ACHN (cell line): Measurements from ENCODE around the gene PRR33.
"Not testable (repeated sequence)": the region's sequence is repeated elsewhere in the genome, so short reads cannot be mapped to it uniquely, and the experiment has no call there.

ENCODE experiments used
- DNase-seq: peaks from one replicate; pipeline ENCODE4 v3.0.0-alpha.2; 2015
- in situ Hi-C: cut with HindIII; loops from 2 replicates; pipeline ENCODE4 v1.10.0; 2017; ENCODE audit warnings: low sequenced_read_pairs, low pct_ligation_motif_present, low pct_unique_long_range_greater_than_20kb

The PRR33 gene

DNA sequence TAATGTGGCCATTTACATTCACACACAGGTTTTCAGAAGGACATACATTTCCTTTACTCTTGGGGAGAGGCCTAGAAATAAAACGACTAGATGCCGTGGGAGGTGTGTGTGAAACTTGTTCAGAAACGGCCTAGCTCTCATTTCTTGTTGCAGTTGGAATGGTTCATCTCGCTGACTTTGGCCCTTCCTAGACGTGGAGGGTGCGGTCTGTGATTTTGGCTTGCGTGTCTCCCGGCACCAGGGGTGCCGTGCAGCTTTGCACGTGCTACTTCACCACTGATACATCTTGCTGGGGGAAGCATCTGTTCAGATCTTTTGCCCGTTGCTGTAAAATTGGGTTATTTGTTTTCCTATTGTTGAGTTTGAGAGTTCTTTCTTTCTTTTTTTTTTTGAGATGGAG is 3.1 kb upstream of the PRR33 start:
- in situ Hi-C loops, result no loop called here
- DNase-seq, result no peak

GRCh38 chr11:1893581-1894359 is 2.1 kb upstream of the PRR33 start:
- in situ Hi-C loops, result no loop called here
- DNase-seq, result no peak

GRCh38 chr11:1892558-1892957 is 863 bp upstream of the PRR33 start:
- DNase-seq, result no peak
- in situ Hi-C loops, result no loop called here

DNA sequence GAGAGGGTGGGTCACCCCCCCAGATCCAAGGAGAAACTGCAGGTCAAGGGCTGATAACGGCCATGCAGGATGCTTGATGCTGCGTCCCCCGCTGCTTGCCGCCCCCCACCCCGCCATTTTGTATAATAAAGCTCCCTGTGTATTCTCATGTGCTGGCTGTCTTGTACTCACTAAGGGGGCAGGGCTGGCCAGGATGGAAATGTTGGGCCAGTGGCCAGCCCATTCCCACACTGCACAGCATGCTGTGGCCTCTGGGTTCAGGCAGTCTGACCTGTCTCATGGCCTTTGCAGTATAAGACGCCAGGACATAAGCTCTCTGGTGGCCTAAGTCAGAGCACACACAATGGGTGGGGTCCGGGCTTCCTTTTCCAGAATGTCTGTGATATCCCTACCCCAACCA is 421 bp upstream of the PRR33 start:
- DNase-seq, result no peak
- in situ Hi-C loops, result no loop called here

- in situ Hi-C loops, result no loop called here
- DNase-seq, result no peak
Measured at GRCh38 chr11:1890856-1891830, 552 bp downstream of the PRR33 start.

- no peak for DNase-seq
- in situ Hi-C loops, result no loop called here
Measured at GRCh38 chr11:1889941-1890855, 1.5 kb downstream of the PRR33 start.

DNA sequence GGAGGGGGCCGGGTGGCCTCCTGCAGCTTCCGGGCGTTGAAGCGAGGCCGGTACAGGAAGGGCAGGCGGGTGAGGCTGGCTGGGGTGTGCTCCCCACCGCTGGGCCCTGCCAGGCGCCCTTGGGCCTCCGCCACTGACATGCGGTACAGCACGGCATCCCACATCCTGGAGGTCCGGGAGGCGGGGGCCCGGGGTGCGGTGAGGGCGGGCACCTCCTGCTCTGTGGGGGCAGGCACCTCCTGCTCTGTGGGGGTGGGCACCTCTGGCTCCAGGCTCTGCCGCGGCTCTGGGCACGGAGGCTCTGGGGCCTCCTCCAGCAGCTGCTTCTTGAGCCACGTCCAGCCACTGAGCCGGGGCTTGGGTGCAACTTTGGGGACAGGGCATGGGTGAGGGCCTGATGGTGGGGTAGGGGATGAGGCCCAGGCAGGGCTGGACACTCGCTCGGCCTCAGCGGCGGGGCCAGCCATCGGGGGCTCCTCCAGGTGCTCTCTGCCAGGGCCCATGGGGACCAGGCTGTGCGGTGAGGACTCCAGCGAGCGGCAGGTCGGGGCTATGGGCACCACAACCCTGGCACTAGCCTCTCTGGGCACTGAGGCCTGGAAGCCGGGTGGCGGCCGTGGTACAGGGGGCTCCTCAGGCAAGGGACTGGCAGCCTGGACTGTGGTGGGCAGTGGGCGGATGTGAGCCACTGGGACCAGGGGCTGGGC is 2.3 kb downstream of the PRR33 start:
- DNase-seq, result no peak
- in situ Hi-C loops, result no loop called here

DNA sequence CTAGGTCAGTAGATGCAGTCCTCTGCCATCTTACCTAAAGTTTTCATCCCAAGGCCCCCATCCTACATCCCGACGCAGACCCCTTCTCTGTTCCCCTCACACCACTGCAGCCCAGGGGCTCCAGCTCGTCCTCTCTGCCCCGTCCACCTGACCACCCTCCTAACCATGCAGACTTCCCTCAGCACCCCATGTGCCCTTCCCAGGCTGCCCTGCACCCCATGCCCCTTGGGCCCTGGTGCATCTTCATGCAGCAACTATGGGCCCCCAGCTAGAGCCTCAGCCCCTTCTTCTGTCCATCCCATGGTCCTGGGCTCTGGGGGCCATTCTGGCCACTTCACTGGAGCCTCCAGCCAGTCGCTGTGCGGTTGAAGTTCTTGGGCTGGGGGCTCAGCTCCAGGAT is 2.9 kb downstream of the PRR33 start:
- in situ Hi-C loops, result no loop called here
- no peak for DNase-seq

DNA sequence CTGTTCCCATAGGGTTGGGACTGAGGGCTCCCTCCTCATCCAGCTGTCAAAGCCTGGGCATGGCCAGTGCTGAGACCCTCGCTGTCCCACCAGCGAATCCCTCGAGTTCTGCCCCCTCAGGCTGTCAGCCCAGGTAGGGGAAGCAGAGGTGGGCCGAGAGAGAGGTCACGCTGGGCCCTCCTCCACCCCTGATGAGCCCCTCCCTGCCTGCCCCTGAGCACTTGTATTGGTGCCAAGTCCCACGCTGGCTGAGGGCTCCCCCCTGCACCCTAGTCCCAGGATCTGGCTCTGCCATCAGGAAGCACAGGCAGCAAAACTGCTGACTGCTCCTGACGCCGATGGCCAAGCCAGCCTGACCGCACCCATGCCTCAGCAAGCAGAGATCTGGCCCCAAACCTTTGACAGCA is 3.3 kb downstream of the PRR33 start:
- in situ Hi-C loops, result no loop called here
- no peak for DNase-seq

DNA sequence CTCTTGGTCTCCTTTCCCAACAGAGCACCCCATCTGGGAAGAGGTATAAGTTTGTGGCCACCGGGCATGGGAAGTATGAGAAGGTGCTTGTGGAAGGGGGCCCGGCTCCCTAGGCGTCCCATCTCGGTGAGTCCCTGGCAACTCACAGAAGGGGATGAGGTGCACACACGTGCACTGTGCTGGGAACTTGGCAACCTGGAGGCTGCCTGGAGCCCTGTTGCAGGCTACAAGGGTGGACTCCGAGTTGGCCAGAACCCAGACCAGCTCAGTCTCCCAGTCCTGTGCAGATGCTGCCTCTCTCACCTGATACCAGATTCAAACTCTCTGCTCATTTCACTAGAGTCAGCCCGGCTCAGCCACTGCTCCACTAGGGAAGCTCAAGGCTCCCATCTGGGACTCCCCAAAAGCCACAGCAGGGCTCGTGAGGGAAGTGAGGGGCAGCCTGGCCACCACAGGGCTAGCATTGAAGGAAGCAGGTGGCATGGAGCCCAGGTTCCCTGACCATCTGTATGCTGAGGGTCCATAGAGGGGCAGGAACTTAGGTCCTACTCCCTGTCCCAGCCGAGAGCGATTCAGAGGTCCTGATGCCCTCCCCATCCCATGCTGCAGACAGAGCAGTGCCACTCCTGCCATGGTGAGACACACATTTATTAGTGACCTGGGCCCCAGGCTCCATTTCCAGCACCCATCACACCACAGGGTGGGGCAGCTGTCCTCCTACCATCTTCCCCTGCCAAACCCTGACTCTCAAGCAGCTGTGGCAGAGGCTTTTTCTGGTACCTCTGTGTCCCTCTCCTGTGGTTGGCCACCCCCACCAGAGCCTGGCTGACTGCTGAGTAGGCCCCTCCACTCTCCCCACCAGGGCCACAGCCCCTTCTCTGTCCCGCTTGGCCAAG is 4.0 kb downstream of the PRR33 start:
- in situ Hi-C loops, result no loop called here
- DNase-seq, result no peak

GRCh38 chr11:1886551-1886950 is 5.1 kb downstream of the PRR33 start:
- in situ Hi-C loops, DNase-seq: not testable (repeated sequence)

GRCh38 chr11:1884303-1884700 is 7.4 kb downstream of the PRR33 start:
- in situ Hi-C loops, result no loop called here
- DNase-seq, result no peak

- in situ Hi-C loops, result no loop called here
Measured at GRCh38 chr11:1883346-1884302, 8.1 kb downstream of the PRR33 start.

GRCh38 chr11:1882265-1883238 is 9.1 kb downstream of the PRR33 start:
- peak; percentile 58 for DNase-seq
- in situ Hi-C loops, result no loop called here

More at GRCh38 chr11:1883346-1884302, 8.1 kb downstream of the PRR33 start:
- DNase-seq, result no peak
